Upper lobe of left lung (tissue), 4 donors: ENCODE results near the gene SLIT1.

Source experiments
- EP300 ChIP-seq, 4 donors: sonication (generic); formaldehyde crosslinking; IDR thresholded peaks; one replicate each; pipeline ENCODE4 v1.5.1; 2017; ENCODE audit warnings: antibody characterized with exemption in 4 of 4, control low read depth in 2 of 4
- TF ChIP-seq, protein P1 (sequence below), 6 experiments: fragments of 450-650 bp in 4 of 6; fragments of 200-600 bp in 2 of 6; sonication (generic) in 2 of 6; IDR thresholded peaks; one replicate each; pipeline ENCODE4 v1.5.1; 2016 to 2019; ENCODE audit warnings: antibody characterized with exemption in 6 of 6

DNA sequence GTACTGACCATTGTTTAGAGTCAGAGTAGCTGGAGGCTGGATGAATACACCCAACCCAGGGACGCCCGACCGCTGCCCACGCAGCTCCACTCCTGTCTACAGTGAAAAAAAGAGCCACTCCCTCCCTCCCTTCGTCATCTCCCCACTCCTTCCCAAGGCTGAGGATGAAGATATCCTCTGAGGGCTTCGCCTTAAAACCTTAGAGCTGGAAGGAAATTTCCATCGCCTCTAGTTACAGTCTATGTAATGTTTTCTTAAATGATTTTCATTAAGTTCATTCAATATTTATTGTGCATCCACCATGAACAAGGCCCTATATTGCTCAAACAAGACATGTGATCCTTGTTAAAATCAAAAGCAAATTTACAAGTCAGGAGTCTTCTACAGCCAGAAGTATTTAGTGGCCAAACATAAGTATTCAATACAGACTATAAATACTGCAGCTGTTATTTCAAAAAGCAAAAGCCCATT is 11.3 kb upstream of the SLIT1 start:
- TF ChIP-seq, protein P1, sequence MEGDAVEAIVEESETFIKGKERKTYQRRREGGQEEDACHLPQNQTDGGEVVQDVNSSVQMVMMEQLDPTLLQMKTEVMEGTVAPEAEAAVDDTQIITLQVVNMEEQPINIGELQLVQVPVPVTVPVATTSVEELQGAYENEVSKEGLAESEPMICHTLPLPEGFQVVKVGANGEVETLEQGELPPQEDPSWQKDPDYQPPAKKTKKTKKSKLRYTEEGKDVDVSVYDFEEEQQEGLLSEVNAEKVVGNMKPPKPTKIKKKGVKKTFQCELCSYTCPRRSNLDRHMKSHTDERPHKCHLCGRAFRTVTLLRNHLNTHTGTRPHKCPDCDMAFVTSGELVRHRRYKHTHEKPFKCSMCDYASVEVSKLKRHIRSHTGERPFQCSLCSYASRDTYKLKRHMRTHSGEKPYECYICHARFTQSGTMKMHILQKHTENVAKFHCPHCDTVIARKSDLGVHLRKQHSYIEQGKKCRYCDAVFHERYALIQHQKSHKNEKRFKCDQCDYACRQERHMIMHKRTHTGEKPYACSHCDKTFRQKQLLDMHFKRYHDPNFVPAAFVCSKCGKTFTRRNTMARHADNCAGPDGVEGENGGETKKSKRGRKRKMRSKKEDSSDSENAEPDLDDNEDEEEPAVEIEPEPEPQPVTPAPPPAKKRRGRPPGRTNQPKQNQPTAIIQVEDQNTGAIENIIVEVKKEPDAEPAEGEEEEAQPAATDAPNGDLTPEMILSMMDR (IDR thresholded peaks at IDR 0.05), result no peak
- TF ChIP-seq EP300 (IDR thresholded peaks at IDR 0.05), result no peak
